T-cell (primary cell): ENCODE measurements around the gene C9orf50. TPM values are rescaled to one million over a fixed set of nuclear protein-coding genes. Genes with fewer than 3 reads are reported as not detected.

ENCODE experiments used
- ATAC-seq, 4 experiments: fragments of 200-7000 bp in 3 of 4; fragments of 150-1000 bp in 1 of 4; cut with Tn5 transposase; replicated peaks in 1 of 4; 1 replicate in 3 of 4; 2 replicates in 1 of 4; pipeline ENCODE4 v1.10.0; 2021; ENCODE audit warnings: moderate library complexity in 3 of 4, mild to moderate bottlenecking in 2 of 4, moderate number of reproducible peaks in 1 of 4
- CTCF ChIA-PET, 2 donors: fragments of 300-600 bp; sonication (Branson Sonifier 250); formaldehyde crosslinking; loops; one replicate each; lab custom pipeline; 2022; ENCODE audit warnings: antibody characterized with exemption in 2 of 2; lab: Charles Lee
- POLR2A ChIA-PET, 2 donors: fragments of 300-600 bp; sonication (Branson Sonifier 250); formaldehyde crosslinking; loops; one replicate each; lab custom pipeline; 2022; ENCODE audit warnings: antibody characterized with exemption in 2 of 2; lab: Charles Lee
- DNase-seq, 35 experiments: peaks; one replicate each; pipeline versions ENCODE4 v3.0.0 to v3.0.0-alpha.2; 2013 to 2023
- H3K27ac ChIP-seq: one replicate; pipeline ENCODE4 v1.5.1; 2013; ENCODE audit warnings: low read length
- H3K27me3 ChIP-seq, 2 experiments: replicated peaks in 1 of 2; 1 replicate in 1 of 2; 2 replicates in 1 of 2; pipeline versions ENCODE4 v1.6.1 to v1.7.0; 2013; ENCODE audit warnings: low read length in 1 of 2, mixed read lengths in 1 of 2; ENCODE audit not compliant: control insufficient read depth in 2 of 2, insufficient read depth in 2 of 2; ENCODE audit errors: extremely low read depth in 1 of 2
- H3K36me3 ChIP-seq, 2 donors: 1 replicate in 1 of 2; 2 replicates in 1 of 2; pipeline versions ENCODE4 v1.6.1 to v1.7.0; 2013; ENCODE audit warnings: low read length in 1 of 2; ENCODE audit not compliant: control insufficient read depth in 2 of 2, insufficient read depth in 1 of 2; ENCODE audit errors: extremely low read depth in 1 of 2
- H3K4me1 ChIP-seq, 2 experiments: 1 replicate in 1 of 2; 2 replicates in 1 of 2; pipeline versions ENCODE4 v1.6.1 to v1.7.0; 2013; ENCODE audit warnings: low read length in 2 of 2, mixed read lengths in 1 of 2; ENCODE audit not compliant: insufficient read depth in 2 of 2, control insufficient read depth in 1 of 2; ENCODE audit errors: extremely low read depth in 1 of 2
- H3K4me3 ChIP-seq, 2 donors: 1 replicate in 1 of 2; 2 replicates in 1 of 2; pipeline versions ENCODE4 v1.5.1 to v1.7.0; 2013; ENCODE audit warnings: mild to moderate bottlenecking in 2 of 2, low read length in 1 of 2, moderate library complexity in 1 of 2; ENCODE audit not compliant: control insufficient read depth in 1 of 2; ENCODE audit errors: extremely low read depth in 1 of 2
- H3K9me3 ChIP-seq: 2 replicates; pipeline ENCODE4 v1.7.0; 2013
- H3K27ac Mint-ChIP-seq, 2 donors: one replicate each; pipeline ENCODE4 v1.8.0; 2020 to 2021; ENCODE audit warnings: mild to moderate bottlenecking in 2 of 2, mixed read lengths in 2 of 2
- H3K27me3 Mint-ChIP-seq, 2 donors: one replicate each; pipeline ENCODE4 v1.8.0; 2021 to 2022; ENCODE audit warnings: mixed read lengths in 2 of 2
- H3K36me3 Mint-ChIP-seq: one replicate; pipeline ENCODE4 v1.8.0; 2021; ENCODE audit warnings: mixed read lengths
- H3K4me1 Mint-ChIP-seq, 3 donors: one replicate each; pipeline ENCODE4 v1.8.0; 2020 to 2022; ENCODE audit warnings: mixed read lengths in 3 of 3, mild to moderate bottlenecking in 1 of 3
- H3K4me3 Mint-ChIP-seq, 3 donors: one replicate each; pipeline ENCODE4 v1.8.0; 2020 to 2022; ENCODE audit warnings: mild to moderate bottlenecking in 3 of 3, mixed read lengths in 3 of 3, moderate library complexity in 3 of 3
- H3K9me3 Mint-ChIP-seq, 3 donors: one replicate each; pipeline ENCODE4 v1.8.0; 2020 to 2022; ENCODE audit warnings: mixed read lengths in 3 of 3
- WGBS: methylation state at CpG from one replicate; pipeline ENCODE4 v1.1.5; 2013; ENCODE audit warnings: missing lambda C conversion rate; ENCODE audit not compliant: insufficient coverage; 5-methylcytosine and 5-hydroxymethylcytosine counted together
- total RNA-seq, 35 experiments: library from RNA in 6 of 35; stranded (reverse) in 6 of 35; fragments of 120-200 nt in 1 of 35; gene quantifications; one replicate each; pipeline versions ENCODE4 v1.2.1 to v1.2.4 and lab custom pipeline; 2013 to 2026

Gene C9orf50
- total RNA-seq, 5 donors from 2014 or later (not counting 1 experiment from before 2014, with no cell fraction given): not detected

- no peak overlapping the region for H3K27ac Mint-ChIP-seq
- WGBS: 43% methylated on average over 1 of the region's 7 CpGs
These were observed 34.8 kb upstream of the C9orf50 start for GRCh38 chr9:129655696-129656095.

GRCh38 chr9:129655154-129655553 is 34.3 kb upstream of the C9orf50 start:
- ChIA-PET CTCF (no interaction called here), POLR2A (no interaction called here)
- no peaks in the 10 kb centered on the region for H3K4me1 Mint-ChIP-seq
- H3K27me3 Mint-ChIP-seq: peaks cover 0 to 3% of the 10 kb centered on the region in 2 donors
- Histone ChIP-seq H3K36me3 (no peaks in the 10 kb centered on the region), H3K4me3 (no peak overlapping the region), H3K27ac (no peak overlapping the region), H3K27me3 (peaks cover 0 to 15% of the 10 kb centered on the region in 2 experiments), H3K4me1 (no peaks in the 10 kb centered on the region), H3K9me3 (no peaks in the 10 kb centered on the region)
- H3K36me3 Mint-ChIP-seq: no peaks in the 10 kb centered on the region
- H3K9me3 Mint-ChIP-seq: no peaks in the 10 kb centered on the region
- H3K4me3 Mint-ChIP-seq: no peak overlapping the region
- no peak overlapping the region for H3K27ac Mint-ChIP-seq
- DNase-seq: no peak
- 87% methylated on average over 7 of the region's 7 CpGs for WGBS
- no peak for ATAC-seq

More at GRCh38 chr9:129655696-129656095, 34.8 kb upstream of the C9orf50 start:
- H3K4me3 ChIP-seq: no peak overlapping the region
- H3K4me3 Mint-ChIP-seq: no peak overlapping the region
- H3K27ac ChIP-seq: no peak overlapping the region
- H3K4me1 ChIP-seq: no peaks in the 10 kb centered on the region
- no peak for ATAC-seq
- H3K36me3 Mint-ChIP-seq: no peaks in the 10 kb centered on the region
- no peaks in the 10 kb centered on the region for H3K9me3 ChIP-seq
- H3K27me3 ChIP-seq: peaks cover 0 to 13% of the 10 kb centered on the region in 2 experiments
- H3K36me3 ChIP-seq: no peaks in the 10 kb centered on the region
- no peaks in the 10 kb centered on the region for H3K9me3 Mint-ChIP-seq
- ChIA-PET POLR2A (interaction anchor here in 1 of 2 donors (0.6 kb wide), 1 partner anchor 18 kb away, joined by 4 read pairs; no protein-coding TSS in a partner anchor), CTCF (no interaction called here)
- no peak for DNase-seq
- H3K27me3 Mint-ChIP-seq: no peaks in the 10 kb centered on the region
- no peaks in the 10 kb centered on the region for H3K4me1 Mint-ChIP-seq

GRCh38 chr9:129654554-129655040 is 33.7 kb upstream of the C9orf50 start:
- no peak overlapping the region for H3K4me3 Mint-ChIP-seq
- no peak overlapping the region for H3K27ac Mint-ChIP-seq
- Histone ChIP-seq H3K36me3 (no peaks in the 10 kb centered on the region), H3K9me3 (no peaks in the 10 kb centered on the region), H3K4me1 (no peaks in the 10 kb centered on the region), H3K27me3 (peaks cover 0 to 18% of the 10 kb centered on the region in 2 experiments), H3K27ac (no peak overlapping the region), H3K4me3 (no peak overlapping the region)
- ChIA-PET CTCF (no interaction called here), POLR2A (no interaction called here)
- no peaks in the 10 kb centered on the region for H3K4me1 Mint-ChIP-seq
- peaks cover 0 to 4% of the 10 kb centered on the region in 2 donors for H3K27me3 Mint-ChIP-seq
- H3K9me3 Mint-ChIP-seq: no peaks in the 10 kb centered on the region
- 79% methylated on average over 5 of the region's 20 CpGs for whole genome bisulfite sequencing
- ATAC-seq (no peak), DNase-seq (no peak)
- no peaks in the 10 kb centered on the region for H3K36me3 Mint-ChIP-seq

GRCh38 chr9:129653823-129654553 is 33.1 kb upstream of the C9orf50 start:
- H3K27me3 Mint-ChIP-seq: peaks cover 0 to 4% of the 10 kb centered on the region in 2 donors
- no peak overlapping the region for H3K27ac Mint-ChIP-seq
- Histone ChIP-seq H3K36me3 (no peaks in the 10 kb centered on the region), H3K27me3 (peaks cover 0 to 21% of the 10 kb centered on the region in 2 experiments), H3K27ac (no peak overlapping the region), H3K4me3 (no peak overlapping the region), H3K9me3 (no peaks in the 10 kb centered on the region), H3K4me1 (no peaks in the 10 kb centered on the region)
- ChIA-PET CTCF (no interaction called here), POLR2A (no interaction called here)
- H3K4me3 Mint-ChIP-seq: no peak overlapping the region
- WGBS: 74% methylated on average over 5 of the region's 19 CpGs
- no peaks in the 10 kb centered on the region for H3K36me3 Mint-ChIP-seq
- H3K4me1 Mint-ChIP-seq: no peaks in the 10 kb centered on the region
- ATAC-seq: no peak
- H3K9me3 Mint-ChIP-seq: no peaks in the 10 kb centered on the region
- DNase-seq: no peak

- Mint-ChIP-seq H3K27me3 (peaks cover 0 to 4% of the 10 kb centered on the region in 2 donors), H3K36me3 (no peaks in the 10 kb centered on the region), H3K4me1 (no peaks in the 10 kb centered on the region), H3K9me3 (no peaks in the 10 kb centered on the region), H3K27ac (no peak overlapping the region), H3K4me3 (no peak overlapping the region)
- ChIA-PET POLR2A (no interaction called here), CTCF (no interaction called here)
- Histone ChIP-seq H3K27ac (no peak overlapping the region), H3K4me3 (no peak overlapping the region), H3K36me3 (no peaks in the 10 kb centered on the region), H3K9me3 (no peaks in the 10 kb centered on the region), H3K27me3 (peaks cover 0 to 23% of the 10 kb centered on the region in 2 experiments), H3K4me1 (no peaks in the 10 kb centered on the region)
- 78% methylated on average over 9 of the region's 10 CpGs for WGBS
- no peak for DNase-seq
- no peak for ATAC-seq
These were observed 29.9 kb upstream of the C9orf50 start for GRCh38 chr9:129650680-129651235.

GRCh38 chr9:129649726-129650679 is 29.1 kb upstream of the C9orf50 start:
- no peaks in the 10 kb centered on the region for H3K9me3 ChIP-seq
- peaks cover 0 to 4% of the 10 kb centered on the region in 2 donors for H3K27me3 Mint-ChIP-seq
- CTCF ChIA-PET: no interaction called here
- 77% methylated on average over 10 of the region's 20 CpGs for WGBS
- ATAC-seq (no peak), DNase-seq (no peak)
- H3K27ac Mint-ChIP-seq: no peak overlapping the region
- H3K4me3 Mint-ChIP-seq: no peak overlapping the region
- no peaks in the 10 kb centered on the region for H3K36me3 ChIP-seq
- no peaks in the 10 kb centered on the region for H3K4me1 ChIP-seq
- no peaks in the 10 kb centered on the region for H3K9me3 Mint-ChIP-seq
- no peak overlapping the region for H3K27ac ChIP-seq
- H3K4me1 Mint-ChIP-seq: no peaks in the 10 kb centered on the region
- no peaks in the 10 kb centered on the region for H3K36me3 Mint-ChIP-seq
- POLR2A ChIA-PET: no interaction called here
- H3K27me3 ChIP-seq: peaks cover 0 to 19% of the 10 kb centered on the region in 2 experiments
- H3K4me3 ChIP-seq: no peak overlapping the region
